Endodermal cell (in vitro differentiated cells): ENCODE results near the gene PRPF40B. TPM values are rescaled to one million over a fixed set of nuclear protein-coding genes. Genes with fewer than 3 reads are reported as not detected.

Experiments
- DNase-seq: peaks from one replicate; pipeline ENCODE4 v3.0.0-alpha.2; 2017
- H3K27ac ChIP-seq: 2 replicates; pipeline ENCODE4 v1.5.1; 2013; ENCODE audit warnings: mild to moderate bottlenecking, low read depth, low read length, moderate library complexity
- H3K27me3 ChIP-seq: 2 replicates; pipeline ENCODE4 v1.6.1; 2013; ENCODE audit warnings: mild to moderate bottlenecking, low read length, moderate library complexity; ENCODE audit not compliant: insufficient read depth, control insufficient read depth, poor library complexity, severe bottlenecking
- H3K36me3 ChIP-seq: 2 replicates; pipeline ENCODE4 v1.7.0; 2013; ENCODE audit warnings: mild to moderate bottlenecking, low read length, moderate library complexity; ENCODE audit not compliant: control insufficient read depth, insufficient read depth
- H3K4me1 ChIP-seq: one replicate; pipeline ENCODE4 v1.7.0; 2013; ENCODE audit warnings: low read length; ENCODE audit not compliant: control insufficient read depth, insufficient read depth
- H3K4me3 ChIP-seq: 2 replicates; pipeline ENCODE4 v1.5.1; 2013; ENCODE audit warnings: mild to moderate bottlenecking, low read length, moderate library complexity
- H3K9ac ChIP-seq: 2 replicates; pipeline ENCODE4 v1.6.1; 2013; ENCODE audit warnings: mild to moderate bottlenecking, low read length, moderate library complexity; ENCODE audit not compliant: poor library complexity, severe bottlenecking; ENCODE audit errors: extremely low read depth
- H3K9me3 ChIP-seq: 2 replicates; pipeline ENCODE4 v1.6.1; 2013; ENCODE audit warnings: mild to moderate bottlenecking, low read length, moderate library complexity; ENCODE audit not compliant: control insufficient read depth
- H3K27ac Mint-ChIP-seq: 2 replicates; pipeline ENCODE4 v1.8.0; 2020; ENCODE audit warnings: mixed read lengths
- H3K27me3 Mint-ChIP-seq: 2 replicates; pipeline ENCODE4 v1.8.0; 2021; ENCODE audit warnings: mild to moderate bottlenecking, mixed read lengths; ENCODE audit not compliant: insufficient read depth
- H3K36me3 Mint-ChIP-seq: 2 replicates; pipeline ENCODE4 v1.8.0; 2020; ENCODE audit warnings: low read depth, mixed read lengths
- H3K4me1 Mint-ChIP-seq: 2 replicates; pipeline ENCODE4 v1.8.0; 2020; ENCODE audit warnings: mixed read lengths
- H3K4me3 Mint-ChIP-seq: 2 replicates; pipeline ENCODE4 v1.8.0; 2020; ENCODE audit warnings: mild to moderate bottlenecking, moderate library complexity, mixed read lengths
- H3K9me3 Mint-ChIP-seq: 2 replicates; pipeline ENCODE4 v1.8.0; 2020; ENCODE audit warnings: mild to moderate bottlenecking, mixed read lengths
- CTCF ChIP-seq: fragments of 200-600 bp; sonication (generic); conservative IDR thresholded peaks from 2 replicates; pipeline ENCODE4 v1.5.0; 2021; ENCODE audit warnings: antibody characterized with exemption, mild to moderate bottlenecking
- WGBS, 2 experiments: methylation state at CpG; one replicate each; pipeline versions ENCODE4 v1.1.5 to v1.1.7; 2013; ENCODE audit warnings: missing lambda C conversion rate in 2 of 2, mixed read lengths in 1 of 2; ENCODE audit not compliant: insufficient coverage in 1 of 2, insufficient read length in 1 of 2; 5-methylcytosine and 5-hydroxymethylcytosine counted together
- total RNA-seq, 2 donors: library from RNA; stranded (reverse); fragmentation: NEBNext Ultra II Directional in 1 of 2; extraction: Animal tissue kit (Norgen Biotek cat#: 25700) in 1 of 2; gene quantifications; 2 replicates in 1 of 2; 3 replicates in 1 of 2; pipeline ENCODE4 v1.2.1, GENCODE V29; 2021

PRPF40B gene
- total RNA-seq, 2 donors from 2014 or later = 33.8 to 45.6 TPM

- no peak overlapping the region for H3K27ac ChIP-seq
- H3K4me1 Mint-ChIP-seq = peaks cover 2% of the 10 kb centered on the region
- no peaks in the 10 kb centered on the region for H3K27me3 Mint-ChIP-seq
- H3K36me3 Mint-ChIP-seq = peaks cover 64% of the 10 kb centered on the region
- H3K4me3 ChIP-seq = no peak overlapping the region
- H3K27ac Mint-ChIP-seq = no peak overlapping the region
- peaks cover 78% of the 10 kb centered on the region for H3K36me3 ChIP-seq
- no peaks in the 10 kb centered on the region for H3K9me3 Mint-ChIP-seq
- H3K9me3 ChIP-seq = no peaks in the 10 kb centered on the region
- WGBS, 2 experiments = 91 to 93% methylated on average over 5 to 11 of the region's 12 CpGs
- H3K9ac ChIP-seq = no peak overlapping the region
- no peaks in the 10 kb centered on the region for H3K4me1 ChIP-seq
- DNase-seq = no peak
- H3K27me3 ChIP-seq = no peaks in the 10 kb centered on the region
- no peak overlapping the region for H3K4me3 Mint-ChIP-seq
- no peak for TF ChIP-seq CTCF
These were observed 23.7 kb downstream of the PRPF40B start for GRCh38 chr12:49646871-49647654.

DNA sequence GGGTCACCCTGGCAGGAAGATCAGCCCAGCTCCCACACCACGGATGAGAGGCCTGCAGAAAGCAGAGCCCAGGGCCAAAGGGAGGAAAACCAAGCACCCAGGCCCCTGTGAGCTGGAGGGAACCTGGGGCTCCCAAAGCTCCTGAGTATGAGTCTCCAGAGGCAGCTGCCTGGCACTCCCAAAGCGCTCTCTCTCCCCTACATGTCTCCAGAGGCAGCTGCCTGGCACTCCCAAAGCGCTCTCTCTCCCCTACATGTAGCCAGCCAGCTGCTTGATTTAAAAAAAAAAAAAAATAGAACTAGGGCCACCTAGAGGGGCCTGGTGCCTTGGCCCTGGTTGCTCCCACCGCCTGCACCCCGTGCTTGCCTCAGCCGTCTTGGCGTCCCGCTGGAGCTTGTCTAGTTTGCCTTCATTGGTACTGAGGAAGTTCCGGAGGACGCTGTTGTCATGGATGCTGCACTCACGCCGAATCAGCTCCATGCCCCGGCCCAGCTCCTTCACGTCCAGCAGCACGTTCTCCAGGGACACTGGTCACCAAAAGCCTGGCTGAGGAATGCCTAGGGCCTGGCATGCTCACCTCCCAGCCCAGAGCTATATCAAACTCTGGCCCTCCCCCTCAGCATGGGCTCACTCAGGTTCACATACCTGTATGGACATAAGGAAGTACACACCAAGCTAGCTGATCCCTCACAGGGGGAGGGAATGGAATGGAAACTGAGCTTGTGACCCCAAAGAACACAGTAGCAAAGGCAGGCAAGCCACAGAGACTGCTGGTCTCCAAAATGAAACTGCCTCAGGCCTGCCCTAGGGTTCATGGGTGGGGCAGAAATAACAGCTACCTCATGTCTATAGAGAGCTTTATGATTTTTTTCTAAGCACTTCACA lies 24.7 kb downstream of the PRPF40B start:
- Mint-ChIP-seq H3K4me3 (no peak overlapping the region), H3K9me3 (no peaks in the 10 kb centered on the region), H3K27ac (no peak overlapping the region), H3K27me3 (no peaks in the 10 kb centered on the region), H3K36me3 (peaks cover 65% of the 10 kb centered on the region), H3K4me1 (peaks cover 2% of the 10 kb centered on the region)
- no peak overlapping the region for H3K27ac ChIP-seq
- no peaks in the 10 kb centered on the region for H3K4me1 ChIP-seq
- 93 to 94% methylated on average over 12 to 15 of the region's 15 CpGs for WGBS, 2 experiments
- peaks cover 82% of the 10 kb centered on the region for H3K36me3 ChIP-seq
- H3K27me3 ChIP-seq = no peaks in the 10 kb centered on the region
- no peak overlapping the region for H3K9ac ChIP-seq
- H3K4me3 ChIP-seq = no peak overlapping the region
- no peak for DNase-seq
- no peak for TF ChIP-seq CTCF
- no peaks in the 10 kb centered on the region for H3K9me3 ChIP-seq

- Histone ChIP-seq H3K27me3 (no peaks in the 10 kb centered on the region), H3K9ac (no peak overlapping the region), H3K36me3 (peaks cover 82% of the 10 kb centered on the region), H3K4me3 (no peak overlapping the region), H3K27ac (no peak overlapping the region), H3K9me3 (no peaks in the 10 kb centered on the region), H3K4me1 (no peaks in the 10 kb centered on the region)
- 71 to 96% methylated on average over 1 to 3 of the region's 3 CpGs for WGBS, 2 experiments
- DNase-seq = no peak
- Mint-ChIP-seq H3K4me1 (peaks cover 2% of the 10 kb centered on the region), H3K4me3 (no peak overlapping the region), H3K36me3 (peaks cover 63% of the 10 kb centered on the region), H3K27ac (peak overlapping the region; percentile 44), H3K9me3 (no peaks in the 10 kb centered on the region), H3K27me3 (no peaks in the 10 kb centered on the region)
- TF ChIP-seq CTCF = no peak
These were observed 25.3 kb downstream of the PRPF40B start for GRCh38 chr12:49648712-49649003.
